GM18499 (cell line): Measurements from ENCODE around the gene ATP6V1C2.
"Not testable (repeated sequence)": the region's sequence is repeated elsewhere in the genome, so short reads cannot be mapped to it uniquely, and the experiment has no call there.

Experiments
- ATAC-seq: cut with Tn5 transposase; IDR thresholded peaks from one replicate; pipeline ENCODE4 v1.9.1; 2021; ENCODE audit warnings: moderate number of reproducible peaks; ENCODE audit not compliant: insufficient read depth, unreplicated experiment

The ATP6V1C2 gene

GRCh38 chr2:10783421-10783820 is 62.0 kb downstream of the ATP6V1C2 start:
- no peak for ATAC-seq

- no peak for ATAC-seq
Observed at GRCh38 chr2:10784719-10785118, 63.3 kb downstream of the ATP6V1C2 start.

DNA sequence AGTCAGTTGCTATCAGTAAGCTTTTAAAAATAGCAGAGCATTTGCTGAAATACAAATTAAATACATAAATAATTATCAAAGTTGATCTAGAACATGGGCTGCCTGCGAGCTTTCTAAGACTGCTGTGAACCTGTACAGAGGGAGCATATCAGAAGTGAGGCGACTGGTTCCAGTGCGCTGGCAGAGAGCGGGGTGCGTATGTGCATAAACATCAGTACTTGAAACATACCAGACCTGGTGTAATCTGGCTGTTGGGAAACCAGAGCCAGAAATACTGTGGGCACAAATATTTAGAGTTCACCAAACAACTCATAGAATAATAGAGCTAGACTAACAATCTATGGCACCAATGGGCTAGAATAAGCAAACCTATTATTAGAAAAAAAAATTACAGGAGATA is 63.8 kb downstream of the ATP6V1C2 start:
- no peak for ATAC-seq

DNA sequence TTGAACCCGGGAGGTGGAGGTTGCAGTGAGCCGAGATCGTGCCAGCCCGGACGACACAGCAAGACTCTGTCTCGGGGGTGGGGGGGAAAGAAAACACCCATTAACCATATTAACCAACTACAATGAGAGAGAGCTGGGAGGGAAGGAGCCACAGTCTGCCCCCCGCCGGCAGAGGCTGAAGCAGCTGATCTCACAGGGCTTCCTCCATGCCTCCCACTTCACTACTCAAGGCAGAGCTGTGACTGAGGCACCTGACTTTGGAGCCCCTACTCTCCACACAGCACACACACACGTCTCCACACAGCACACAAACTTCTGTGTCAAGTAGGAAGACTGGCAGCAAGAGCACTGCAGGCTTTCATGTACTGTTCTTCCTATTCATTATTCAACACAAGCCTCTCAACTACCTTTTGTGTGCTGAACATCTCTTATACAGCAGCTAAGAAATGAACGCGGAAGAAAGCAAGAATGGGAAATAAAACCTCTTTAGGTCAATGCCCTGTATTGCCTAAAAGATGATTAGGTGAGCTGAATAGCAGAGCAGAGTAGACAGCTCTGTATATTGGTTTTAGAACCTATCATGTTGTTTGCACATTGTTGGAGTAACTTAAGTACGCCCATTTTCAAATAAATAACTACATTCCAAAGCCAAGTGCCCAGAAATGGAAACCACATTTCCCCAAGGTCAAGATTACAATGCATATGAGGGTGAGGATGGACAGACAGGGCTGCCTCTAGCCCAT is 65.0 kb downstream of the ATP6V1C2 start:
- no peak for ATAC-seq

DNA sequence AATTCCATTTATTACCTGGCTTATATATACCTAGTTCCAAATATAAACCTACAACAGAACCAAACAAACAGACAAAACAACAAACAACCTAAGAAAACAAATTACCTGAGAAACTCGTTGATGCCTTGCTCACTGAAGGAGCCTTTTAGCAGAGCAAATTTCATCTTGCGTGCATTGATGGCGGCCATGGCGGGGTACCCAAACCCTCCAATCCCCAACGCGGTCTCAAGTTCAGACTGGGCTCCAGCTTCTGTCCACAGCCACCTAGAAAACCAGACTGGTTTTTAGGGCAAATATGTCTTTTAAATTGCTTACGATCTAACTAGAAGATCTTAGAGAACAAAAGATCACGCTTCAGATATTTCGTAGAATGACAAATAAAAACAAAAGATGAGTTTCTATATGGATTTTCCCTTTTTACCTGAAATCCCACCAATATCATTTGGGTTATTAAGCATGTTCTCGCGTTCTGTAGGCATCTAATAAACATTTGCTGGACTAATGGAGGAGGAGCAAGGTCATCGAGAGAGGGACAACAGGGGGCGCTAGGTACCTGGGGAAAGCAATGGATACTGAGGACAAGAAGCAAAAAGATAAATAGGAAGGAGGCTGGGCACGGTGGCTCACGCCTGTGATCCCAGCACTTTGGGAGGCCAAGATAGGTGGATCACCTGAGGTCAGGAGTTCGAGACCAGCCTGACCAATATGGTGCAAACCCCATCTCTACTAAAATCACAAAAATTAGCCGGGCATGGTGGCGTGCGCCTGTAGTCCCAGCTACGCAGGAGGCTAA is 65.9 kb downstream of the ATP6V1C2 start:
- no peak for ATAC-seq

DNA sequence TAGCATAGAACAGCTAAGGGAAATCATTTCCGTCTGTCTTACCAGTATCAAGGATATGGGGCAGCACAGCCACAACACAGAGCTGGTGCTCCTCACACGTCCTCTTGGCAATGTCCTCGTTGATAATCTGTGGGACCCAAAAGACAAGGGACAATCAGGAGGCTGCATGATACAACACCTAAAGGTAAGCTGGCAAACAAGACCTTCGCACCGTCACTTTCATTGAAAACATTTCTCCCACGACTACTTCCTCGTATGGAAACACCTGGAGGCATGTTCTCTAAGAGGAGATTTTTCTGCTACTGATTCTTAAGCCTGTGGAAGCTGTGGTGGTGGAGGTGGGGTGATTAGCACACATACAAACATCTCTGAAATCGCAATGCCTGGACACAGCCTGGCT is 67.4 kb downstream of the ATP6V1C2 start:
- ATAC-seq, result no peak

- peak; percentile 74 for ATAC-seq
Observed at GRCh38 chr2:10790228-10790973, 69.0 kb downstream of the ATP6V1C2 start.

DNA sequence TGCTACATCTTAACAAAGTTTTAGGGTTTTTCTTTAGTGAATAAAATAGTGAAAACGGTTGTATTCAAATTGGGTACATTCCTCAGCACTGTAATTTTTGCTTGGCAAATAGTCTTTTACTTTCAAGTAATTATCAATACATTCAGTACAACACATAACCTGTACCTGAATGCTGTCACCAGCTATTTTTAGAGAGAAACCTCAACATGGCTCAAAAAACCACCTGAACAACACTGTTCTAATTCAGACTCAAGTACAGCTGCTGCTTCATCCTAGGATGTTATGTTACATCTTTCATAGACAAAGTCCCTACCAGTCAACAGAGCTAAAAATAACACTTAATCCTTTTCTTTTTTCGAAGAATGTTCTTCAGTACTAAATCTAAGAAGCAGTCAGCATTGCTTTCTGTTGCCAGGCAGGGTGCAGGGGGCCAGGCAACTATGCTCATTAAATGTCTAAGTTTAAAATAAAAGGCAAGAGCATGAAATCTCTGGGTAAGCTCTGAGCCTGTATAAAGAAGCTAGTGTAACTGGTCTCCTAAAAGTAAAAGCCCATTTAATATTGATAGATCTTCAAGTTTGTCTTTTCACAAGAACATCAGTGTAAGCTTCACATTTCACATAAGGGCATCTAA is 70.7 kb downstream of the ATP6V1C2 start:
- ATAC-seq, result peak; percentile 44

DNA sequence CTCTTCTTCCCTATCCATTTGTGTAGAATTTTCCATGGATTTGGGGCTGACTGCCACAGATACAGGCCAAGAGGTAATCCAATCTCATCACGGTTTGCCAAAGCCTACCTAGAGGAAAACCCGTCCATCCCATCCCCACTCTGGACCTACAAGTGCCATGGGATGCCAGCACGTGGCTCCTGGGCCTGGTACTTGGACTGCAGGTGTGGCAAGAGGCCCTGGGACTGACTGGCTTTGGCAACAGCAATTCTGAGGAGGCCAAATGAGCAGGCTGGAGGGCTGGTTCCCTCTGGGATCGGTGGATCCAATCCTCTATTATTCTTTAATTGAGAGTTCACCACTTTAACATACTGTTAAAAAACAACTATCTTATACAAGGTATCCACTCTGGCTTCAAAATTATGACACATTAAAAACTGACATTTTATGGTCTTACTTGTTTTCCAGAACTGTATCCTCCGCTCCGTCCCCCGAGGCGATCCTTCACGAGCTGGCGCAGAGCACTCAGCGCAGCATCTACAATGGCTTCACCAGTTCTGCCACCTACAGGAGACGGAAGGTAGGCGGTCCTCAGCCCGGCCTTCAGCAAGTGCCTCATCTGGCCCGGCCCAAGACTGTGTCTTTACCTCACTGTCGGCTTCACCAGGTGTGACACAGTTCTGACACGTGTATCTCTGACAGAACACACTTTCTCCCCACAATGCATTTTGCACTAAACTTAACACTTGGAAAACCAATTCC is 71.4 kb downstream of the ATP6V1C2 start:
- ATAC-seq, result no peak

DNA sequence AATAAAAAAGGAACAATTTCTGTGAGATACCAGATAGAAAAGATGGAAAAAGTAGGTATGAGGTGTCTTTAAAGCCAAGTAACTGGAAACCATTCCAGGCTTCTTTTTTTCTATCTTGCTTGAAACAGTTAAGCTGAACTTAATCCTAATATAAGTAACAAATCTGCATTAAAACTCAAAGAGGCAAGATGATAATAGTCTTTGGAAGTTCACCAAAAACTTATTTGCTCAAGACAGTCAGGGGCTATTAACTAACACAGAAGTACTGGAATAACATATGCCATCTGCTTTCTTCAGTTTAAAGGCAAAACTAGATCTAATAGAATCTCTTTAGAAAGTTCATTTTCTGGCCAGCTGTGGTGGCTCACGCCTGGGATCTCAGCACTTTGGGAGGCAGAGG is 72.4 kb downstream of the ATP6V1C2 start:
- no peak for ATAC-seq

DNA sequence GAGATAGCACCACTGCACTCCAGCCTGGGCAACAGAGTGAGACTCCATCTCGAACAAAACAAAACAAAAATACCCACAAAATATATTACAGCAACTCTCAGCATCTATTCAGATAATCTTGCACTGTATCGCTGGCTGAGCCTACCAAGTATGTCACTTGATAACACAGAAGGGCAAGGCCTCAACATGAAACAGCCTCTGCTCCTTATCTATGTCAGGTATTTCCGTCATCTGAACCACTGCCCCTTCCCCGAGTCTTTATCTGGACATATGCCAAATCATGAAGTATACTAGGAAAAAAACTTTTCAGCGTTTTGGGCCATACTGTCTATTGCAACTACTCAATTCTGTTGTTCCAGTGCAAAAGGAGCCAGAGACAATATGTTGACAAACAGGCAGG is 73.4 kb downstream of the ATP6V1C2 start:
- no peak for ATAC-seq

GRCh38 chr2:10795508-10796046 is 74.1 kb downstream of the ATP6V1C2 start:
- no peak for ATAC-seq

- no peak for ATAC-seq
Observed at GRCh38 chr2:10796703-10797102, 75.3 kb downstream of the ATP6V1C2 start.

- ATAC-seq, result no peak
Observed at GRCh38 chr2:10798783-10799182, 77.4 kb downstream of the ATP6V1C2 start.

- ATAC-seq, result no peak
Observed at GRCh38 chr2:10800163-10800562, 78.7 kb downstream of the ATP6V1C2 start.

DNA sequence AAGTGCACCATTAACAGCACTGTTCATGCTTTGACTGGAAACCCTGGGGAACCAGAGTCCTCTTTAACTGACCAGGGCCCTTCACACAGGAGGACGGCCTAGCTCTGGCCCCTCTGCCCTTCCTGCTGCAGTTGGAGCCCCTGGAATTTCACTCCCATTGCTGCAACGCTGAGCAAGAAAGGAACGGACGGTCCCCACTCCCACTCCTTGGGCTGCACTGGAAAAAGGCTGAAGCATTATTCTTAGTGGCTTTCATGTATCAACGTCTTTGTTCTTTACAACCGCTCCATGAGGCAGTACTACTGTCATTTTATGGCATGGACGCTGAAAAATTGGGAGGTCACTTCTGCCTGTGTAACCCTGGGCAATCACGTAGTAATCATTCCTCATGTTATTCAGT is 81.2 kb downstream of the ATP6V1C2 start:
- ATAC-seq, result no peak

DNA sequence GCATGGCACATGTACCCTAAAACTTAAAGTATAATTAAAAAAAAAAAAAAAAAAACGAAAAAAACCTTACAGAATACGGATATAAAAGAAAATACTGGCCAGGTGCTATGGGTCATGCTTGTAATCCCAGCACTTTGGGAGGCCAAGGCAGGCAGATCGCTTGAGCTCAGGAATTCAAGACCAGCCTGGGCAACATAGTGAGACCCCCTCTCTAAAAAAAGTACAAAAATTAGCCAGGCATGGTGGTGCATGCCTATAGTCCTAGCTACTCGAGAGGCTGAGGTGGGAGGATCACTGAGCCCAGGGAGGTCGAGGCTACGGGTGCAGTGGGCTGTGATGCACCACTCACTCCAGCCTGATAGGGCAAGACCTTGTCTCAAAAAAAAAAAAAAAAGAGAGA is 84.6 kb downstream of the ATP6V1C2 start:
- not testable (repeated sequence) for ATAC-seq

- ATAC-seq, result no peak
Observed at GRCh38 chr2:10806543-10806942, 85.1 kb downstream of the ATP6V1C2 start.
